Sigmoid colon (tissue), 4 donors: ENCODE data around the gene FBXL19.

Source experiments
- POLR2A ChIP-seq, 2 donors: fragments of 450-650 bp; IDR thresholded peaks; one replicate each; pipeline ENCODE4 v1.6.1; 2016; ENCODE audit warnings: antibody characterized with exemption in 2 of 2, mild to moderate bottlenecking in 2 of 2, moderate library complexity in 2 of 2
- POLR2AphosphoS5 ChIP-seq, 4 donors: sonication (generic); formaldehyde crosslinking; IDR thresholded peaks; one replicate each; pipeline ENCODE4 v1.6.1; 2017; ENCODE audit warnings: antibody characterized with exemption in 4 of 4
- TF ChIP-seq, protein P1 (sequence below), 4 experiments: fragments of 450-650 bp in 3 of 4; fragments of 200-600 bp in 1 of 4; IDR thresholded peaks; one replicate each; pipeline ENCODE4 v1.5.1; 2016 to 2019; ENCODE audit warnings: antibody characterized with exemption in 4 of 4, mild to moderate bottlenecking in 3 of 4, moderate library complexity in 2 of 4

DNA sequence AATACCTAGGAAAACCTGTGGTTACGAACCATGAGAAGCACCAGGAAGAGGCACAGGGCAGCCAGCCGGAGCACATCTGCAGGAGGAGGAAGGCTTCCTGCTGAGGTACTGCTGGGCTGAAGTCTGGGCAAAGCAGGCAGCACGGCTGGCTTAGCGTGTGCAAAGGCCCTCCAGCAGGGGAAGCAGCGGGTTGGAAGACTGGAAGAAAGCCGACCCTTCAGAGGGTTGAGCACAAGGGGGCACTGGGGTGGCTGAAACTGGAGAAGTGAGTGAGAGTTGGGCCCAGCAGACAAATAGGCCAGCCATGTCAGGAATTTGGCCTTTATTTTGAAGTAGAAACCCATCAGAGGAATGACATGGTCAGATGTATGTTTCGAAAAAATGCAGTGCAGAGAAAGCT, 49.5 kb downstream of the FBXL19 start:
- TF ChIP-seq POLR2A (IDR thresholded peaks at IDR 0.05) = no peak
- no peak for TF ChIP-seq POLR2AphosphoS5 (IDR thresholded peaks at IDR 0.05)
- TF ChIP-seq, protein P1, sequence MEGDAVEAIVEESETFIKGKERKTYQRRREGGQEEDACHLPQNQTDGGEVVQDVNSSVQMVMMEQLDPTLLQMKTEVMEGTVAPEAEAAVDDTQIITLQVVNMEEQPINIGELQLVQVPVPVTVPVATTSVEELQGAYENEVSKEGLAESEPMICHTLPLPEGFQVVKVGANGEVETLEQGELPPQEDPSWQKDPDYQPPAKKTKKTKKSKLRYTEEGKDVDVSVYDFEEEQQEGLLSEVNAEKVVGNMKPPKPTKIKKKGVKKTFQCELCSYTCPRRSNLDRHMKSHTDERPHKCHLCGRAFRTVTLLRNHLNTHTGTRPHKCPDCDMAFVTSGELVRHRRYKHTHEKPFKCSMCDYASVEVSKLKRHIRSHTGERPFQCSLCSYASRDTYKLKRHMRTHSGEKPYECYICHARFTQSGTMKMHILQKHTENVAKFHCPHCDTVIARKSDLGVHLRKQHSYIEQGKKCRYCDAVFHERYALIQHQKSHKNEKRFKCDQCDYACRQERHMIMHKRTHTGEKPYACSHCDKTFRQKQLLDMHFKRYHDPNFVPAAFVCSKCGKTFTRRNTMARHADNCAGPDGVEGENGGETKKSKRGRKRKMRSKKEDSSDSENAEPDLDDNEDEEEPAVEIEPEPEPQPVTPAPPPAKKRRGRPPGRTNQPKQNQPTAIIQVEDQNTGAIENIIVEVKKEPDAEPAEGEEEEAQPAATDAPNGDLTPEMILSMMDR (IDR thresholded peaks at IDR 0.05) = no peak
